Ectodermal cell (in vitro differentiated cells): ENCODE results near the gene DEFB112.

Experiments
- H3K27ac ChIP-seq: 2 replicates; pipeline ENCODE4 v1.7.0; 2013; ENCODE audit warnings: mild to moderate bottlenecking, low read depth, low read length; ENCODE audit not compliant: insufficient read depth, poor library complexity, severe bottlenecking
- H3K27me3 ChIP-seq: 2 replicates; pipeline ENCODE4 v1.7.0; 2013; ENCODE audit warnings: mild to moderate bottlenecking, low read length; ENCODE audit not compliant: insufficient read depth, control insufficient read depth, poor library complexity, severe bottlenecking
- H3K36me3 ChIP-seq: one replicate; pipeline ENCODE4 v1.7.0; 2013; ENCODE audit warnings: low read length; ENCODE audit not compliant: control insufficient read depth, insufficient read depth
- H3K4me1 ChIP-seq: one replicate; pipeline ENCODE4 v1.7.0; 2013; ENCODE audit warnings: low read length; ENCODE audit not compliant: control insufficient read depth, insufficient read depth
- H3K4me3 ChIP-seq: 2 replicates; pipeline ENCODE4 v1.7.0; 2013; ENCODE audit warnings: low read depth, low read length, control low read depth; ENCODE audit not compliant: insufficient read depth
- H3K9me3 ChIP-seq: 2 replicates; pipeline ENCODE4 v1.7.0; 2013; ENCODE audit warnings: mild to moderate bottlenecking, low read length, moderate library complexity; ENCODE audit not compliant: control insufficient read depth
- WGBS, 2 experiments: methylation state at CpG; one replicate each; pipeline ENCODE4 v1.1.7; 2013; ENCODE audit warnings: missing lambda C conversion rate in 2 of 2; 5-methylcytosine and 5-hydroxymethylcytosine counted together

The DEFB112 gene

GRCh38 chr6:50076431-50076830 lies 26.7 kb upstream of the DEFB112 start:
- Histone ChIP-seq H3K27ac (no peak overlapping the region), H3K27me3 (no peaks in the 10 kb centered on the region), H3K4me3 (no peak overlapping the region), H3K36me3 (no peaks in the 10 kb centered on the region), H3K9me3 (no peaks in the 10 kb centered on the region), H3K4me1 (no peaks in the 10 kb centered on the region)
- WGBS, 2 experiments: 90 to 93% methylated on average over 4 of the region's 4 CpGs

GRCh38 chr6:50071921-50072320 lies 22.2 kb upstream of the DEFB112 start:
- 88 to 96% methylated on average over 1 of the region's 1 CpG for WGBS, 2 experiments
- no peaks in the 10 kb centered on the region for H3K4me1 ChIP-seq
- H3K4me3 ChIP-seq: no peak overlapping the region
- H3K9me3 ChIP-seq: no peaks in the 10 kb centered on the region
- H3K27me3 ChIP-seq: no peaks in the 10 kb centered on the region
- no peak overlapping the region for H3K27ac ChIP-seq
- H3K36me3 ChIP-seq: no peaks in the 10 kb centered on the region

- Histone ChIP-seq H3K4me3 (no peak overlapping the region), H3K4me1 (no peaks in the 10 kb centered on the region), H3K27ac (no peak overlapping the region), H3K27me3 (no peaks in the 10 kb centered on the region), H3K36me3 (no peaks in the 10 kb centered on the region), H3K9me3 (no peaks in the 10 kb centered on the region)
- 95 to 100% methylated on average over 1 to 2 of the region's 2 CpGs for WGBS, 2 experiments
Observed at GRCh38 chr6:50070101-50070500, 20.4 kb upstream of the DEFB112 start.

DNA sequence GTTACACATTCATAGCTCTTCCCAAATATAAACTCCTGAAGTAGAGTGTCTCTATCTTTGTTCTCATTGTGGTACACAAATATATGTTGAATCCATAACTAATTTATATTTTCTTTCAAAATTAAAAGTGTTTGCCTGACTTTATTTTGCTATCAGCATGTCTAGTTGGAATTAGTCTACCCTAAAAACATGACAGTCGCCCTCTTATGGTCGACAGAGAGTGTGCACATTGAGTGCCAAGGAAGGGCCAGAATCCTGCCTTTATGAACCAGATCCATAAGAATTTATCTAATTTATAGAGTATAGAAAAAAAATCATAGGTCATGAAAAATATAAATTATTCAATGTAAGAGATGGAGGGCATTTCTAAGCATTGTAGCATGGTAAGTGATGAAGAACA lies 12.3 kb upstream of the DEFB112 start:
- H3K9me3 ChIP-seq: no peaks in the 10 kb centered on the region
- H3K36me3 ChIP-seq: no peaks in the 10 kb centered on the region
- no peak overlapping the region for H3K27ac ChIP-seq
- 11 to 20% methylated on average over 1 to 2 of the region's 2 CpGs for WGBS, 2 experiments
- no peaks in the 10 kb centered on the region for H3K4me1 ChIP-seq
- H3K4me3 ChIP-seq: no peak overlapping the region
- no peaks in the 10 kb centered on the region for H3K27me3 ChIP-seq

- no peaks in the 10 kb centered on the region for H3K4me1 ChIP-seq
- no peaks in the 10 kb centered on the region for H3K36me3 ChIP-seq
- no peaks in the 10 kb centered on the region for H3K27me3 ChIP-seq
- H3K27ac ChIP-seq: no peak overlapping the region
- H3K4me3 ChIP-seq: no peak overlapping the region
- 89 to 96% methylated on average over 1 of the region's 1 CpG for WGBS, 2 experiments
- no peaks in the 10 kb centered on the region for H3K9me3 ChIP-seq
Observed at GRCh38 chr6:50056242-50056641, 6.5 kb upstream of the DEFB112 start.

DNA sequence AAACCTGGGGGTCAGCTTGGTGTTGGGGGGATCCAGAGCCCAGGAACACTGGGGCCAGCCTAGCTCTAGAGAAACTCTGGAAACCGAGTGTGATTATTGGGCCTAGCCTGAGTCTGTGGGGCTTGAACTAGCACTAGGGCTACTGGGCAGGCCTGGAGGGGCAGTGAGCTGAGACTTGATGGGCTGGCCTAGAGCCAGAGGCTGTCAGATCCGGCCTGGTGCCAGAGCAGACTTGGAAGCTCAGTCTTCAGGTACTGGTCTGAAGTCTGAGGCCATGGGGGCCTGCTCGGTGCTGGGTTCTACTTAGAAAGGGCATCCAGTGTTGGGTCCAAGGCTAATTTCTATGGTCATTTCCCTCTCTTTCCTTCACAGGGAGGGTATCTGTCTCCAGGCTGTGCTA lies 2.7 kb downstream of the DEFB112 start:
- no peaks in the 10 kb centered on the region for H3K27me3 ChIP-seq
- H3K27ac ChIP-seq: no peak overlapping the region
- no peaks in the 10 kb centered on the region for H3K36me3 ChIP-seq
- no peaks in the 10 kb centered on the region for H3K9me3 ChIP-seq
- H3K4me3 ChIP-seq: no peak overlapping the region
- 93% methylated on average over 3 of the region's 3 CpGs for WGBS, 2 experiments
- no peaks in the 10 kb centered on the region for H3K4me1 ChIP-seq

DNA sequence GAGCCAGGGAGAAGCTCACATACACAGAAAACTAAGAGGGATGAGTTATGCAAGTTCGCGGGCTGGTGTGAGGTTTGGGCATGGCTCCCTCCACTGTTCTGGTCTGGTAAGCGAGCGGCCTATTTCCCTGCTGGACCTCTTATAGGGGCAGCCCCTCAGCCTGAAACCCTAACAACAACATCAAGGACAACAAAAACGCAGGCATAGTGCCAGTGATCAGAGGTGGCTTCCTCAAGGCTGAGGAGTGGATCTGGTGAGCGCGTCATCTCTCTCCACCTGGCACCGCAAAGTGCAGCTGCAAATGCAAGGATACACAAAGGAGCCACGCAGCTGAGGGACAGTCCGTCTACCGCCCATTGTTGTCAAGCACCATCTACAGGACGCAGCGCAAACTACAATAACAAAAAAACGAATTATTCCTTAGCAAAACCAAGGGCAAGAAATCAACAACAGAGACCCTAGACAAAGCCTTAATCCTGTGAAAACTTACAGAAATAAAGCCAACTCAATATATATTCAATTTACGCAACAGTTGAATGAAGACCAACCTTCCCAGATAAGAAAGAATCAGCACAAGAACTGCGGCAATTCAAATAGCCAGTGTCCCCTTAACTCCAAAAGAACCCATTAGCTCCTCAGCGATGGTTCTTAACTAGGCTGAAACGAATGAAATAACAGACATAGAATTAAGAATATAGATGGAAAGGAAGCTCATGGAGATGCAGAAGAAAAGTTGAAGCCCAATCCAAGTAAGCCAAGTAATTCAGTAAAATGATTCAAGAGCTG lies 18.8 kb downstream of the DEFB112 start:
- WGBS, 2 experiments: 39 to 46% methylated on average over 17 to 18 of the region's 18 CpGs
- H3K4me3 ChIP-seq: no peak overlapping the region

GRCh38 chr6:50030350-50030749 lies 19.4 kb downstream of the DEFB112 start:
- Histone ChIP-seq H3K27ac (no peak overlapping the region), H3K27me3 (no peaks in the 10 kb centered on the region), H3K36me3 (no peaks in the 10 kb centered on the region), H3K4me3 (no peak overlapping the region), H3K9me3 (no peaks in the 10 kb centered on the region), H3K4me1 (no peaks in the 10 kb centered on the region)
- WGBS, 2 experiments: 88 to 90% methylated on average over 14 of the region's 14 CpGs

More for the DNA sequence above, 18.8 kb downstream of the DEFB112 start:
- H3K36me3 ChIP-seq: no peaks in the 10 kb centered on the region
- no peaks in the 10 kb centered on the region for H3K4me1 ChIP-seq
- no peaks in the 10 kb centered on the region for H3K27me3 ChIP-seq
- no peak overlapping the region for H3K27ac ChIP-seq
- H3K9me3 ChIP-seq: no peaks in the 10 kb centered on the region

- Histone ChIP-seq H3K4me3 (no peak overlapping the region), H3K36me3 (no peaks in the 10 kb centered on the region), H3K27me3 (no peaks in the 10 kb centered on the region), H3K4me1 (no peaks in the 10 kb centered on the region), H3K9me3 (no peaks in the 10 kb centered on the region), H3K27ac (no peak overlapping the region)
- WGBS, 2 experiments: 95 to 96% methylated on average over 4 of the region's 4 CpGs
Observed at GRCh38 chr6:50025258-50025657, 24.5 kb downstream of the DEFB112 start.

DNA sequence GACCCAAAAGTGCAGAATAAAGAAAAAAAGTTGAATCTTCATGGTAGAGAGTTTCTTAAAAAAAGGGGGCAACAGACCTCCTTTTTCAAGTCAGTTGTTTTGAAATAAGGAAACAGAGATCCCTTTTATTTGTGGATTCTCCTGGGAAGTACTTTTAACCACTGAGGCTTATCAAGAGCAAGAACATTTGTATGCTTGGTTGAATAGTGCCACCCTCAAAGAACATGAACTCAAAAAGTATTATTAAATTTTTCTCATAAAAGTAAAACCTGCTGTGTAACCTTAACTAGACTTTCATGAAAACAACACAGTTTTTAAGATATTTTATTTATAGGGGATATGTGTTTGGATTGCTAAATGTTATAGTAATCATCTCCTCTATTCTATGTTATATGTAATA lies 27.8 kb downstream of the DEFB112 start, which contains the start of gene DEFB110:
Gene DEFB110 (minus strand): TSS at position 101 of the 400 bp plus-strand sequence. CDS start 59 bp downstream, at position 42.
- no peak within 1 kb of the TSS for H3K27ac ChIP-seq
- no peaks in the 10 kb centered on the region for H3K4me1 ChIP-seq
- H3K36me3 ChIP-seq: no peaks in the 10 kb centered on the region
- no peak within 1 kb of the TSS for H3K4me3 ChIP-seq
- H3K9me3 ChIP-seq: no peaks in the 10 kb centered on the region
- H3K27me3 ChIP-seq: no peaks in the 10 kb centered on the region
